Embryonic facial prominence (tissue), 1 donor: Measurements from ENCODE around the gene ELF3.
"Not testable (repeated sequence)": the region's sequence is repeated elsewhere in the genome, so short reads cannot be mapped to it uniquely, and the experiment has no call there.

Source experiments
- DNase-seq: peaks from one replicate; pipeline ENCODE4 v3.0.0-alpha.2; 2016; ENCODE audit errors: extremely low spot score

ELF3 gene

DNA sequence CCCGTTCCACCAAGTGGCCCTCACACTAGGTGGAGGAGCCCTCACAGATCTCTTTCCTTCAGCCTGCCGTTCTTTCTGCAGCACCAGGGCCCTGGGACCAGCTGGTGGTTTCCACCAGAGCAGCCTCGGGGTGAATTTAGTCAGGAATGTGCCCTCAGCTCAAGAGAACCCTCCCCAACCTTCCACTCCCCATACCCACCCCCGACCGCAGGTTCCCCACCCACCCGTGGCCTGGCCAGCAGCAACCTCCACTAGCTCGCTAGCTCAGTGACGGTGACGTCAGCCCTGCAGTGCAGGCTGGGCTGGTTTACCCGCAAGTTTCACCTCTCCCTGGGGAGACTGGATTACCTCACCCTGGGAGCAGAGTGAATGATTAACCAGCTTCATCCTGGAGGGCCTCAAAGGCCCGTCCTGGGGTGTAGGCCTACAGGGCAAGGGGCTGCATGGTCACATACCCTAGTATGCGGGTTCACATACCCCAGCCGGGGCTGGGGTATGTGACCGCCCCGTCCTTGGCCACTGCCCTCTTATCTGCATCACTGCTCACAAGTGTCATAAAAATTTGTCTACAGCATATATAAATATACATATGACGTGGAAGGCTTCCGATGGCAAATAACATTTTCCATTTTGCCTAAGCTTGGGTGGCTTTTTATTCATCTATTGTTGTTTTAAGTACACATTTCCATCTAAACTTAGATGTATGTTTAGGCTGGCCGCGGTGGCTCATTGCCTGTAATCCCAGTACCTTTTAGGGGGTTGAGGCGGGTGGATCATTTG lies 24.5 kb downstream of the ELF3 start:
- peak; percentile 45 for DNase-seq

DNA sequence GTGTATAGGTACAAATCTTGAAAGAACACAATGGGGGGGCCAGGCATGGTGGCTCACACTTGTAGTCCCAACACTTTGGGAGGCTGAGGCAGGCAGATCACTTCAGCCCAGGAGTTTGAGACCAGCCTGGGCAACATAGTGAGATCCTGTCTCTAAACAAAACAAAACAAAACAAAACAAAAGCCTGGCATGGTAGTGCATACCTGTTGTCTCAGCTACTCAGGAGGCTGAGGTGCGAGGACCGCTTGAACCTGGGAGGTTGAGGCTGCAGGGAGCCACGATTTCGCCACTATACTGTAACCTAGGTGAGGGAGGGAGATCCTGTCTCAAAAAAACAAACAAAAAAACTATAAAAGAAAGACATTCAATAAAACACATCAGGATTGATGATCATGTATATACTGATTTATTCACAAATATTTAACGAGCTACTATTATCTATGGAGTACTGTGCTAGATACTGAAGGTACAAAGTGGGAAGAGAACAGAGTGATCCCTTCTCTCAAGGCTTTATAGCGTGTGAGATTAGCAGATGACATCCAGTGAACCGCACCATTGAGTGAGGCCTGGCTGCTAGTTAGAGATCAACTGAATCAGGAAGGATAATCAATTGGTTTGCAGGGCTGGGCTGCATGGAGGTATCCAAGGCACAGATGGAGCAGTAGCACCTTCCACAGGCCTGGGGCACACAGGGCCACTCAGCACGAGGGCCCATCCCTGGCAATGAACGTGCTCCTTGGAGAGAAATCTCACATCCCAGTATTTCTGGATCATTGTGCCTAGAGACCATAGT lies 26.4 kb downstream of the ELF3 start:
- no peak for DNase-seq

DNA sequence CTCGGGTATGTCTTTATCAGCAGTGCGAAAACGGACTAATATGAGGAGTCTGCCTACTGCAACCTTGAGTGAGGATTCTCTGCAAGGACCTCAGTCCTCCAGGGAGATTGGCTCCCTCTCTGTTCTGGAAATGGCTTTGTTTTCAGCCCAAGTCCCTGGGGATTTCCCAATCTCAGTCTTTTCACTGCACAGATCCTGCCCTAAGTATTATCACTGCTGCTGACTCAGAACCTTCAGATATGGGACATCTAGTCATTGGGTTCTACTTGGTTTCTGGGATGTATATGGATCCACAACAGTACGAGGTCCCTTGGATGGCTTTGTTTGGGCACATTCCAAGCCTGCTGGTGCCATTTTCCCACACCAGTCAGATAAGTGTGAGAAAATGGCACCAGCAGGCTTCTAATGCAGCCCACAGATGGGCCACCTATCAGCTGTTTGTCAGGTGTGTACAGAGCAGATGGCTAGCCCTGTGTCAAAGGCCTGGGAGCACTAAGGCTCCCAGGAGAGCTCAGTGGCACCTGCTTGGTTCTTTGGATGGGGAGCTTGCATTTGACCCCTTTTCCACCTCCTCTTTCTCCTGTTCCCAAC lies 27.4 kb downstream of the ELF3 start:
- DNase-seq = no peak

DNA sequence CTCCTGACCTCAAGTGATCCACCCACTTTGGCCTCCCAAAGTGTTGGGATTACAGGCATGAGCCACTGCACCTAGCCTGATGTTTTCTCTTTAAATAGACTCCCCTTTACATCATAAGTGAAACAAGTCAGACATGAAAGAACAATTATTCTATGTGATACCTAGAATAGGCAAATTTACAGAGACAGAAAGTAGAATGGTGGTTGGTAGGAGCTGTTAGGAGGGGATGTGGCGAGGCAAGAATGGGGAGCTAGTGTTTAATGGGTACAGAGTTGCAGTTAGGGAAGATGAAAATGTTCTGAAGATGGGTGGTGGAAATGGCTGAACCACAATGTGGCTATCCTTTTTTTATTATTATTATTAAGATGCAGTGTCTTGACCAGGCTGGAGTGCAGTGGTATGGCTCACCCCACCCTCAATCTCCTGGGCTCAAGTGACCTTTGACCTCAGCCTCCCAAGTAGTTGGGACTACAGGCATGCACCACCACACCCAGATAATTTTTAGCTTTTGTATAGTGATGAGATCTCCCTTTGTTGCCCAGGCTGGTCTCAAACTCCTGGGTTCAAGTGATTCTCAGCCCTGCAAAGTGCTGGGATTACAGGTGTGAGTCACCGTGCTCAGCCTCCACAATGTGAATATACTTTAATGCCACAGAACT lies 28.4 kb downstream of the ELF3 start:
- DNase-seq = no peak

DNA sequence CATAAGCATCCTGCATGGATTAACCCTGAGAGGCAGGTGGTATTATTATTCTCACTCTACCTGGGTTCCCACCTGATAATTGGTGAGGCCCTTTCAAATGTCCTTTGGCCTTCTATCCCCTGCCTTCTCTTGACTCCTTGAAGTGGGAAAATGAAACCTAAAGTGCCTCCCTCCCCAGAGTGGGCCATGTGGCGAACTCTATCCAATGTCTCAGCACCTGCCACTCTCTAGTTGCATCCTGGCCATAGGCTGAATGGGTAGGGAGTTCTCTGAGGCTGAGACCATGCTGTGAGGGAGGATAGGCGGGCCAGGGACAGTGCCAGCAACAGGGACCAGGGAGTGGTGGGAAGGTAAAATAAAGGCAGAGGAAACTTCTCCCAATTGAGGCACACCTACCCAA lies 35.3 kb downstream of the ELF3 start:
- DNase-seq = no peak

DNA sequence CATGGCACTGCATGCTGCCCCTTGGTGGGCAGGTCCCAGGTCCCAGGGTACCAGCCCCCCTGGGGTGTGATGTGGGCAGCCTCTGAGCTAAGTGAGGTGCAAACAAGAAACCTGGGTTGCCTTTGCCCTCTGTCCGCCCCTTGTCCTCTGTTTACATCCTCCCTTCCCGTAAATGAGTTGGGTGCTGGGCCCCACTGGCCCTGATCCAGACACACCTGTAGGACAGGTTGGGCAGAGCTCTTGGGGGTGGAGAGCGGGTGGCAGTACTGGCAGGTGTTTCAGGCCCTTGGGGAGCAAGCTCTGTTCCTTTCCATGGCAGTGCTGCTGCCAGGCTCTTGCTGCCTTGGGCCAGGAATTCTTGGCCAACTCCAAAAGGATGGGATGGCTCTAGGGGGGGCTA lies 35.8 kb downstream of the ELF3 start:
- no peak for DNase-seq

DNA sequence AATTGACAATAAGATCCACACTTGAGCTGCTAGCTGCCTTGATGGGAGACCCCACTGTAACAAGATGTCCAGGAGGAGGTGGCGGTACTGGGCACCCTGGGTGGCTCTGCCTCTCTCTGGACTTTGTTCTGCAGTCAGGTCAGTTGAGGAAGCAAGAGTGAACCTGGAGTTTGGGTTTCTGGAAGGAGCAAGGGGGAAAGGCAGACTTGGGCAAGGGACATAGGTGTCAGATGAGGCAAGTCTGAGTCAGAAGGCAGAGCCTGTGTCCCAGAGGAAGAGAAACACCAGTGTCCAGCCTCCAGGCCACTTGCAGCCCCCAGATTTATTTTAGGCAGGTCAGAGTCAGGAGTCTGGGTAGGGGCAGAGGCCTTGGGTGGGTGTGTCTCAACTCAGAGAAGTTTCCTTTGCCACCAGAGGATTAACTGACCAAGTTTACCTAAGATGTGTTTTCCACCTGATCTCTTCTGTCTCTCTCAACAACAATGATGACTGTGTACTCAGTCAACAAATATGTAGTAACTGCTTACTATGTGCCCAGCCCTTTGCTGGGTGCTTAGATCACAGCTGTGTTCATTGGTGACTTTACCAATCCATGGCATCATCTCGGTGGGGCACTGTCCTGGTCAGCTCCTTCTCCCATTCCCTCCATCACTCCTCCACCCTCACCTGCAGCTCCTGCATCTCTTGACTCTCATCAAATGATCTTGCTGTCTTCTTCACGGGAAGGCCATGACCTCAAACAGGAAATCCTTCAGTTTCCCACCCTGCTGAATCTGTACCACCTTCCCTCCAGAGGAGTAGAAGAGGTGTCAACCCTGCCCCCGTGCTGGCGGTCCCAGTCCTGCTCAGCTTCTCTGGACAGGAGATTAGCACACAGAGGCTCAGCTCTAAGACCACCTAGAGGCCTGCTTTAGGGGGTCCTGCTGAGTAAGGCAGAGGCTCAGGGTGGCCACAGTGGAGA lies 36.6 kb downstream of the ELF3 start:
- DNase-seq = no peak

DNA sequence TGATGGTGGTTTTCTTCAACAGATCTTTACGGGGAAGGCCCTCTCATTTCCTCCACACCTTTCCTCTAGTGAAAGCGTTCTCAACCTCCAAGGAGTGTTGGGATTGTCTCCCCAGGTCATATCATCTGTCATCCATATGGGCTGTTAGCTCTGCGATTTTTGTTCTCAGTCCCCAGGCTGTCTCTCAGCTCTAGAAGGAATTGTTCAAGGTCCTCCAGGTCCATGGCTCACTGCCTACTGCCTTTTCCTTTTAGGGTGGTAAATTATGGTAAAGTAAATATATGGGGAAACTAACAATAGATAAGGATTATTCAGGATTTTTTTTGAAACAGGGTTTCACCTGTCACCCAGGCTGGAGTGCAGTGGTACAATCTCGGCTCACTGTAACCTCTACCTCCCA lies 37.6 kb downstream of the ELF3 start:
- DNase-seq = no peak

DNA sequence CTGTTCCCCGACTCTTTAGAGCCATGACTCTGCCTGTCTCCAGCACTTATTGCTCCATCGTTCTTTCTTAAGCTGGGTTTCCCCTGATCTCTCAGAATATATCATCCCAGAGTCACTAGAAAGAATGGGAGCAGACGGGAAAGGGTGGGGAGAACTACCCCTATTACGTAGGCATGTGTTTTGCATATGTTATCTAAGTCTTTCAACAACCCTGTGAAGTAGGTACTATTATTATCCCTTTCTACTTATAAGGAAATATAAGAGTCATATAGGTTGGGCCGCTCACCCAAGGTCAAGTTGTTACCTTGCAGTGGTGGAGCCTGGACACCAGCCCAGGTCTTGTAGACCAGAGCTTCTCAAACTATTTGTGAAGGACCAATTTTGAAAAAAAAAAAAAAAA lies 38.7 kb downstream of the ELF3 start:
- no peak for DNase-seq

DNA sequence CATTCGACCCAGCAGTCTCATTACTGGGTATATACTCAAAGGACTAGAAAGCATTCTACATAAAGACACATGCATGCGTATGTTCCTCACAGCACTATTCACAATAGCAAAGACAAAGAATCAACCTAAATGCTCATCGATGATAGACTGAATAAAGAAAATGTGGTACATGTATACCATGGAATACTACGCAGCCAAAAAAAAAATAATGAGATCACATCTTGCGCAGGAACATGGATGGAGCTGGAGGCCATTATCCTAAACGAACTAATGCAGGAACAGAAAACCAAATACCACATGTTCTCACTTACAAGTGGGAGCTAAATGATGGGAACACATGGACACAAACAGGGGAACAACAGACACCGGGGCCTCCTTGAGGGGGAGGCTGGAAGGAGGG lies 43.7 kb downstream of the ELF3 start:
- DNase-seq = no peak

DNA sequence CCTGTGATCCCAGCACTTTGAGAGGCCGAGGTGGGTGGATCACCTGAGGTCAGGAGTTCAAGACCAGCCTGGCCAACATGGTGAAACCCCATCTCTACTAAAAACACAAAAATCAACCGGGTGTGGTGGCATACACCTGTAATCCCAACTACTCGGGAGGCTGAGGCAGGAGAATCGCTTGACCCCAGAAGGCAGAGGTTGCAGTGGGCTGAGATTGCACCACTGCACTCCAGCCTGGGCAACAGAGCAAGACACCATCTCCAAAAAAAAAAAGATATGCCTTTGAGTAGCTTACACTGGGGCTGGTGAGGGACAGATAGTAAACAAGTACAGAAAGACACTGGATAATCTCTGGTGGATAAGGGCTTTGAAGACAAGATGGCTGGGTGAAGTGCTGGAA lies 44.3 kb downstream of the ELF3 start:
- DNase-seq = not testable (repeated sequence)

DNA sequence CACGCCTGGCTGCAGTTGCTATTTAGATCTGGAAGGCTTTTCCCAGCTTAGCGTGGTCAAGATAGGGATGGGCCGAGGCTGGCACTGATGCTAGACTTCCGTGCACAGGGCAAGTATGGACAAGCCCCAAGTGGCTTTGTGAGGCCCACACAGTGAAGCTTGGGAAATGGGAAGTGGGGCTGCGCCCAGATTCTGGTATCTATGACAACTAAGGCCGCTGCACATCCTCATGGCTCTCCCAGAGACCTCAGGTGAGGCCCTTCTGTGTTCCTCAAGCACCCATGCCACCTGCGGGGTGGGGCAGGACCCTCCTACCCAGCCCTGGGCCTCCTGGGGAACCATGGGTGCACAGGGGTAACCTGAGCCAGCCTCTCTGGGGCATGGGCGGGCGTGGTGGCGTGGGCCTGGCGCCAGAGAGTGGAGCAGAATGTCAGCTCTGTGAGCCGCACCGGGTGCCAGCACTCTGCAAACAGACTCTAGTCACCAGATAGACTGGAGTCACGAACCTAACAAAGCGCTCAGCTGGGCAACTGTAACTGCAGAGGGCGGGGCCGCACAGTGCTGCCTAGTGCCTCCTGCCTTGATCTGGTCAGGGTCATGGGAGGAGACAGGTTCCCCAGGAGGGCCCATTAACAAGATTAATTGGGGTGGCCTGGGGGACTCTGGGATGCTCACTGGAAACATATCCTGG lies 46.4 kb downstream of the ELF3 start:
- DNase-seq = no peak

DNA sequence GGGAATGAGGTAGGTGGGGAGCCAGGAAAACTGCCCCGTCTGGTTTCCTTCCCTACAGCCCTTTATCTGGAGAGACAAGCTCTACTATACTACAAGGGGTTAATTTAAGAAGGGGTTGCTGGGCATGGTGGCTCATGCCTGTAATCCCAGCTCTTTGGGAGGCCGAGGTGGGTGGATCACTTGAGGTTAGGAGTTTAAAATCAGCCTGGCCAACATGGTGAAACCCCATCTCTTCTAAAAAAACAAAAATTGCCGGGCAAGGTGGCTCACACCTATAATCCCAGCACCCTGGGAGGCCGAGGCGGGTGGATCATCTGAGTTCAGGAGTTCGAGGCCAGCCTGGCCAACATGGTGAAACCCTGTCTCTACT lies 46.9 kb downstream of the ELF3 start:
- not testable (repeated sequence) for DNase-seq

DNA sequence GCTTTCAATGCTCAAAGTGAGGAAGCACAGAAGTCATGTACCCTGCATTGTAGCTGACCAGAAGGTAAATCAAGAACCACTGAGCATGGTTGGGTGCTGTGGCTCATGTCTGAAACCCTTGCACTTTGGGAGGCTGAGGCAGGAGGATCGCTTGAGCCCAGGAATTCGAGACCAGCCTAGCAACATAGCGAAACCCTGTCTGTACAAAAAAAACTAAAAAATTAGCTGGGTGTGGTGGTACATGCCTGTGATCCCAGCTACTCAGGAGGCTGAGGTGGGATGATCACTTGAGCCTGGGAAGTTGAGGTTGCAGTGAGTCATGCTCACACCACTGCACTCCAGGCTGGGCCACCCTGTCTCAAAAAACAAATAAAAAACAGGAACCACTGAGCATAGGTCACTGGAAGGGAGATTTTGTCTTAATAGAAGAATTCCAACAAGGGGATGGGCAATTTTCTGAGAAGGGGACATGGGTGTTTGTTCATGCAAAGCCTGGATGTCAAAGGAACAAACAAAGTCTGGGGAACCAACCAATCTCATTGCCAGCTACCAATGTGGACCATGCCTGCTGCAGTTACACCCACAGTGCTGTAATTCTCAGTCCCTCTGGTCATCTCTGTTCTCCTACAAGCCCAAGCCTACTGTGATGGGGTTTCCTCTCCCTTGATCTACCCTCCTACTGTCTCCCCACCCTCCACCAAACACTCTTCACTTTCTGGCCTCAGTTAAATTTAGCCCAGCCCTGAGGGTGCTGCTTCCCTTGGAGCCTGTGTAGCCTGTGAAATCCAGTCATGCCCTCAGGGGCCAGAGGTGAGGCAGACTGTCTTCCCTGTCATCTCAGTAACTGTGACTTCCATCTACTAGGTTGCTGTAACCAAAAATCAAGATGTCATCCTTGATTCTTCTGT lies 47.9 kb downstream of the ELF3 start:
- DNase-seq = no peak

DNA sequence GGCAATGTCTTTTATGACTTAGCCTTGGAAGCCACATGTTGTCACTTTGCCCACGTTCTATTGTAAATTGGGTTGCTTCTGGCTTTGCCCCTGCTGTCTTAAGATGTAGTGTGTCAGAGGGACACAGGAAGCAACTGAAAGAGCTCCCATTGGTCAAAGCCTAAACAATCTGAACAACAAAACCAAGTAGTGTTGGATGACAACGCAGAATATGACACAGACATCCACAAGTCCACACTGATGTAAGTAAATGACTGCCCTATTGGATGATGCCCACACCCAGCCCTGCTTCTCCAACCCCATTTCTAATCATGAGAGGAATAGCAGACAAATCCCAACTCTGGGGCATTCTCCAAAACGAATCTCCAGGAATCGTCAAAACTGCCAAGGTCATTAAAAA lies 50.7 kb downstream of the ELF3 start:
- no peak for DNase-seq

DNA sequence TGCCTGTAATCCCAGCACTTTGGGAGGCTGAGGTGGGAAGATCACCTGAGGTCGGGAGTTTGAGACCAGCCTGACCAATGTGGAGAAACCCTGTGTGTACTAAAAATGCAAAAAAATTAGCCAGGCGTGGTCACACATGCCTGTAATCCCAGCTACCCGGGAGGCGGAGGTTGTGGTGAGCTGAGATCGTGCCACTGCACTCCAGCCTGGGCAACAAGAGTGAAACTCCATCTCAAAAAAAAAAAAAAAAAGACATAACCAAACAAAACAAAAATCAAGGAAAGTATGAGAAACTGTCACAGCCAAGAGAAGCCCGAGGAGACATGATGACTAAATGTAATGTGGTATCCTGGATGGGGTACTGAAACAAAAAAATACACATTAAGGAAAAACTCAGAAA lies 51.4 kb downstream of the ELF3 start:
- not testable (repeated sequence) for DNase-seq

DNA sequence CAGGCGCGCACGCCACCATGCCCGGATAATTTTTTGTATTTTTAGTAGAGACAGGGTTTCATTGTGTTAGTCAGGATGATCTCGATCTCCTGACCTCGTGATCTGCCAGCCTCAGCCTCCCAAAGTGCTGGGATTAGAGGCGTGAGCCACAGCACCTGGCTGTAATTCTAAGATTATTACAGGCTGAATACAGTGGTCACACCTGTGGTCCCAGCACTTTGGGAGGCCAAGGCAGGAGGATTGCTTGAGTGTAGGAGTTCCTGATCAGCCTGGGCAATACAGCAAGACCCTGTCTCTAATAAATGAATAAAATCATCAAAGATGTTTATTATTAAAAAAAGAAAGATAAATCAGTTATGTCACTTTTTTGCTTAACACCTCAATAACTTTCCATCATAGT lies 52.2 kb downstream of the ELF3 start:
- DNase-seq = not testable (repeated sequence)

DNA sequence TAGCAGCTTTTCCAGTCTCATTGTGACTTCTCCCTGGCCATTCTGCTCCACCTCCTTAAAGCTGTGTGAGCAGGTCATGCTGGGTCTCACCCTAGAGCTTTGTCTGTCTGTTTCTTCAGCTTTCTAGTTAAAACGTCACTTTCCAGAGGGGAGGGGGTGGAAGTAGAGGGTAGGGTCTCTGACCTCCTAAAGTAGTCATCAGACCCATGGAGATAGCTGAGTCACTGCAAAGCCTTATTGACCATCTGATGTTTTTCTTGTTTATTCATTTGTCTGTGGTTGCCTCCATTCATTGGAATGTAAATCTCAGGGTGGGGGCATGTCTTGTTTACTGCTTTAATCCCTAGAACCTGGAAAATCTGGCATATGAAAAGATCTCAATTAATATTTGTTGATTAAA lies 52.7 kb downstream of the ELF3 start:
- DNase-seq = no peak

DNA sequence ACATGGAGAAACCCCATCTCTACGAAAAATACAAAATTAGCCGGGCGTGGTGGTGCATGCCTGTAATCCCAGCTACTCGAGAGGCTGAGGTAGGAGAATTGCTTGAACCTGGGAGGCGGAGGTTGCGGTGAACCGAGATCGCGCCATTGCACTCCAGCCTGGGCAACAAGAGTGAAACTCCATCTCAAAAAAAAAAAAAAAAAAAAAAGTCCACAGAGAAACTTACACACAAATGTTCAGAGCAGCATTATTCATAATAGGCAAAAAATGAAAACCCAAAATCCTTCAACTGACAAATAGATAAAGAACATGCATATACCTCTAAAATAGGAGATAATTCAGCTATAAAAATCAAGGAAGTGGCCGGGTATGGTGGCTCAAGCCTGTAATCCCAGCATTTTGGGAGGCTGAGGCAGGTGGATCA lies 54.5 kb downstream of the ELF3 start:
- DNase-seq = not testable (repeated sequence)
